Gastroesophageal sphincter (tissue), 3 donors: ENCODE results near the gene RRAGD.

Experiments used
- CTCF ChIP-seq, 4 experiments: fragments of 200-600 bp in 2 of 4; fragments of 450-650 bp in 2 of 4; sonication (generic) in 1 of 4; IDR thresholded peaks; one replicate each; pipeline ENCODE4 v1.5.1; 2017 to 2019; ENCODE audit warnings: antibody characterized with exemption in 4 of 4, mild to moderate bottlenecking in 2 of 4, moderate library complexity in 2 of 4
- POLR2AphosphoS5 ChIP-seq: sonication (generic); formaldehyde crosslinking; IDR thresholded peaks from one replicate; pipeline ENCODE4 v1.6.1; 2017; ENCODE audit warnings: antibody characterized with exemption

- no peak for TF ChIP-seq CTCF (IDR thresholded peaks at IDR 0.05)
- no peak for TF ChIP-seq POLR2AphosphoS5
Observed at GRCh38 chr6:89379281-89379680, 32.8 kb downstream of the RRAGD start.
